Stromal cell of bone marrow (primary cell): ENCODE results near the gene BARD1.
"Not testable (repeated sequence)": the region's sequence is repeated elsewhere in the genome, so short reads cannot be mapped to it uniquely, and the experiment has no call there.

Experiments
- DNase-seq: peaks from one replicate; pipeline ENCODE4 v3.0.0-alpha.2; 2012; ENCODE audit warnings: low read depth

Gene BARD1

DNA sequence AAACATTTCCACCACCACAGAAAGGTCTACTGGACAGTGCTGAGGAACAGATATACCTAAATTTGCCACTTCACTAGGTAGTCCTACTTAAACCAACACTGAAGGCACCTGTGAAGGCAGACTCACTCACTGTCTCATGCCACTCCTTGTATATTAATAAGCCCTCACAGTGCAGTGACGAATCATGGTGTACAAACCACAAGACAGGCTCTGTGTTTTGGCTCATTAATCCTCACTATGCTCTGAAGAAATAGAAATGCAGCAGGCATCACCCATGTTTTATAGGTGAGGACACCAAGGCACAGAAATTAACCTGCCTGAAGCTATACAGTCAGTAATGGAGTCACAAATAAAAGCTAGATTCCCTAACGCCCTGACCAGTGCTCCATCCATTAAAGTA, 44.3 kb downstream of the BARD1 start:
- no peak for DNase-seq

DNA sequence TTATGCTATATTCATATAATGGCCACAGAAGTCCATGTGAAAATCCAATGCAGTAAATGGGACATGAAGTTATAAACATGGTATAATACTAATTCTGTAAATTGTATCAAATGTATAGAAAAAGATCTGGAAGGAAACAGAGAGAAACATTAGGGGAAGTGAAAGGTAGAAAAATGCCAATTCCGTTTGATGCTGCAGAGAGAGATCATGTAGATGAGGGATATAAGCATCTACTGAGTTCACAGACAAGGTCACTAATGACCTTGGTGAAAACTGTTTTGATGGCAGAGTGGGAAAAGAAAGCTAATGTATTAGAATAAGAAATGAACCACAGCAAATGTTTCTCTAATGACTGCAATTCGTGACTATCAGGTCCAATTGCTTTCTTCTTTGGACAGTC, 56.0 kb downstream of the BARD1 start:
- DNase-seq, result no peak

DNA sequence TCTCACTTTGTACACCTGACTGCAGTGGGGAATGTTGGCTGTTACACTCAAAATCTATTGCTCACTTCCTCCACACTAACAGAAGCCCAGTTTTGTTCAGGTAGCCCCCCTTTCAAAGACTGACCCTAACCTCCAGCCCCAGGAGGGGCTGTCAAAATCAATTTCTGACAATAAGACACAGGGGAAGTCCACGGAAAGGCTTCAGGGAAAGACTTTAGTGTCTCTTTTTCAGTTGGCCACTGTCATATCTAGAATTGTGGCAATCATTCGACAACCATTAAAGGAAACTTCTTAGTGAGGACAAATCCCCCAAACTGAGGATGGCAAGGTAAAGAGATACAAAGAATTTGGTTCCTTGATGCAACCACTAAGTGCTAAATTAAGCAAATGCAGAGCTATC, 59.0 kb downstream of the BARD1 start:
- DNase-seq, result no peak

DNA sequence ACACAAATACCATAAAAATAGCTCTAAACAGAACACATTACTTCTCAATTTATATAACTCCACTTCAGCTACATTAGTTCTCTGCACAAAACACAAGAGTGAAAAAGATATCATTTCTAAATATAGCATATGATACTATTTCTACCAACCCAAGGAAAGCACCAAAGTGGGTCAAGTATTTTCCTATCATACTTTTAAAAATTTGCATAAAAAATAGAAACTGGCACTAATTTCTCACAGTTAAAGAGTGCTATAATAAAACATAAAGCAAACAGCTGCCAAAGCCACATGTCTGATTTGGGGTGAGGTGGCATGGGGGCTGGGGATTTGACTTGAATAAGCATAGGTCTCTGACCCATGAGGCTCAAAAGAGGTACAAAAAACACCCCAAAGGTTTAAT, 61.5 kb downstream of the BARD1 start:
- no peak for DNase-seq

DNA sequence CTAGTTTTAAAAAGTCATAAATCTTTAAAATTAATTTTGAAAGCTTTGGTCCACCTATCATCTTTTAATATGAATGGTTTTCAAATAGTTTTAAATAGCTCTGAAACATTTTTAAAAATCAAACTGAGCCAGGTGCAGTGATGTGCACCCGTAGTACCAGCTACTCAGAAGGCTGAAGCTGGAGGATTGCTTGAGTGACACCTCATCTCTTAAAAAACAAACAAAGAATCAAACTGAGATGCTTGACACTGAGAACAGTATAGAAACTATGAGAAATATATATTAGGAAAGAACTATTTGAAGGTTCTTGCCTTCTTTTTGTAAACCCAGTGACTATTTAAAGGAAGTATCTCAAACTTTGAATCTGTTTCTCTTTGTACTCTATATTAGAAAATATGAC, 67.4 kb downstream of the BARD1 start:
- DNase-seq, result no peak

DNA sequence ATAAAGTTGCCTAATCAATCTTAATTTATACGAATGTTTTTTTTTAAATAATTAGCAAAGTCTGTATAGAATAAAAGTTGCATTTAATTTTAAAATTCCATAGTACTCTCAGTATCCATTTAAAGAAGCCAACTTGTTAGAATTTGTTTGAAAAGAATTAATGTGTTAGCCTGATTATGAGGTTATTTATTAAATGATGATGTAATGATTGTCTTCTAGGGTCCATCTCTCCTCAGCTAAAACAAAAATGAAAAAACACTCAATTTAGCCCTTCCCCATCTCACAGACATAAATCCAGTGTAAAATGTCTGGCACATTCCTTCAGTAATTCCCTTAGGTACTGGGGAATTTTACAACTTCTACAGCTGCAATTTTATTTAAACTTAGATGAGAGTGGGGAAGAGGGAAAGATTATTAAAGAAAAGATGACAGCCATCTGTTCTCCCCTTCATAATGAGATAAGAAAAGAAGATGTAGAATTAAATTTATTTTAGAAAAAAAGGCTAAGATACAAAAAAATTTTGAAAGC, 68.6 kb downstream of the BARD1 start:
- no peak for DNase-seq

DNA sequence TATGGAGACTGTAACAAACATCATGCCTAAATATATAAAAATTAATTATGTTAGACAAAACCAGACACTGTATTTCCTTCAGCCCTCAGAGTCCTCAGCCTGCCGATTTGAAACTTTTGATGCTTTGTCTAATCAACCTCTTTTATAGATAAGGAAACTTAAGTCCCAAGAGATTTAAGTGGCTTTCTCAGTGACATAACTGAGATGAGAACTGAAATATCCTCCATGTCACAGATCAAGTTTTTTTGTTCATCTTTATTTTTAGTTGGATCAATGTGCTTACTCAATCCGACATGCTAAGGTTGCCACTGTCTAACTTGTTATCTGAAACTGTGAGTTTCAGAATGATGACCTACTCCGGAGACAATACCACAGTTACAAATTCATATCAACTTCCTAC, 72.3 kb downstream of the BARD1 start:
- no peak for DNase-seq

DNA sequence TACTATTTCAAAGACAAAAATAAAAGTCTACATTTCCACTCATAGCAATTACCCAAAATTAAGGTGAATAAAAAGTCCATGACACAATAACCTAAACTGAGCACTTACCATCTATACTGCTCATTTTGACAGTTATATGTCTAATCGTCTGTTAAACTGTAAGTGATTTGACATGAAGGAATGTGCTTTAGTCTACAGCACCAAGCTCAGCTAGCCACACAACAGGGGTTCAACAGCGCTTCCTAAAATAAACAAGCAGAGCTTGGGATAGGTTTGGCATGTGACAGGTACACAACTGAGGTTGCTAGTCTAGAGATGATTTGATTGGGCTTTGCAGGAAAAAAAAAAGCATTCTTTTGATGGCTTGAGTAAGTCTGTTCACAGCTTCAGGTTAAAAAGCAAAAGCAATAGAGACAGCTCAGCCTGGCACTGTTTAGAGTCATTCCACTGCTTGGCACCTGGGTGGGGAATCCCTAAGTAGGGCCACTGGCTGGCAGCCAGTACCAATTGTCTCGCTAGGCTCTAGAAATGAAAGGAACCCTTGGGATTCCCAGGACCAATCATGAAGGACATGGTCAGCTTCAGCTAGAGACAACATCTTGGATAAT, 78.6 kb downstream of the BARD1 start:
- DNase-seq, result no peak

DNA sequence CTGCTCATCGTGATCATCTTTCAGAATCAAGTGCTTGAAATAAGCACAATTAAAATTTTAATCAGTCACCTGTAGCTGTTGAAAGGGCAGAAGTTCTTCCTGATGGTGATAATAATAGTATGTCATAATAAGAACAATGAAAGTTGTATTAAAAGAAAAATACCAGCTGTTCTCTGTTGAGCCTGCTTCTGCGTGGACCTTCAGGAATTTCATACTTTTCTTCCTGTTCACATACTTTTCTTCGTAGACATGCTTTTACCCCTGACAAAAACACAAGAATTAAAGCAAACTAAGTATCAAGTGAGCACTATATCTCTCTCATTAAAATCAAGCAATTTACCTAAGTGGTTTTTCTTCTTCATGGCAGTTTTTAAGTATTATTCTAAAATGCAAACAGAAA, 79.2 kb downstream of the BARD1 start:
- no peak for DNase-seq

DNA sequence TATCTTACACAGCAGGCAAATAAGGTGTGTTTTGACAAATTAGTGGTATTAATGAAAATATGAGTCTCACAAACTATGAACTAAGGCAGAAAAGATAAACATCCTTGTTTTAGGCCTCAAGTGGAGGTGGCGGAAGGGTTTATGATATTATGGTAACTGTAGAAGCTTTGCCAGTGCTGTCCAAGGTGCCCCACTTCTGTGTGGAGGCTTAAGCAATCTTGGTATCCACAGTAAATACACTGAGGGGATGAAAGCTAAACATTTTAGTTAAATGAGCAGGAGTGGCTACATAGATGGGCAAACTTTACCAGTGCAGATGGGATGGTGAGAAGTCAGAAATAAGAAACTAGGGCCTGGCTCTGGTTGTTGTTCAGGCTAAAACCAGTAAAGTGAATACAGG, 84.7 kb downstream of the BARD1 start:
- no peak for DNase-seq

DNA sequence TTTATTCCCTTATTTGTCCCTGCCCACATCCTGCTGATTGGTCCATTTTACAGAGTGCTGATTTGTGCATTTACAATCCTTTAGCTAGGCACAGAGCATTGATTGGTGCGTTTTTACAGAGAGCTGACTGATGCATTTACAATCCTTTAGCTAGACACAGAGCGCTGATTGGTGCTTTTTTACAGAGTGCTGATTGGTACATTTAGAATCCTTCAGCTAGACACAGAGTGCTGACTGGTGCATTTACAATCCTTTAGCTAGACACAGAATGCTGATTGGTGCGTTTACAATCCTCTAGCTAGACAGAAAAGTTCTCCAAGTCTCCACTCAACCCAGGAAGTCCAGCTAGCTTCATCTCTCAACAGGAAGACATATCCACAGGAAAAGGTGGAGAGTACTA, 91.6 kb downstream of the BARD1 start:
- DNase-seq, result not testable (repeated sequence)

DNA sequence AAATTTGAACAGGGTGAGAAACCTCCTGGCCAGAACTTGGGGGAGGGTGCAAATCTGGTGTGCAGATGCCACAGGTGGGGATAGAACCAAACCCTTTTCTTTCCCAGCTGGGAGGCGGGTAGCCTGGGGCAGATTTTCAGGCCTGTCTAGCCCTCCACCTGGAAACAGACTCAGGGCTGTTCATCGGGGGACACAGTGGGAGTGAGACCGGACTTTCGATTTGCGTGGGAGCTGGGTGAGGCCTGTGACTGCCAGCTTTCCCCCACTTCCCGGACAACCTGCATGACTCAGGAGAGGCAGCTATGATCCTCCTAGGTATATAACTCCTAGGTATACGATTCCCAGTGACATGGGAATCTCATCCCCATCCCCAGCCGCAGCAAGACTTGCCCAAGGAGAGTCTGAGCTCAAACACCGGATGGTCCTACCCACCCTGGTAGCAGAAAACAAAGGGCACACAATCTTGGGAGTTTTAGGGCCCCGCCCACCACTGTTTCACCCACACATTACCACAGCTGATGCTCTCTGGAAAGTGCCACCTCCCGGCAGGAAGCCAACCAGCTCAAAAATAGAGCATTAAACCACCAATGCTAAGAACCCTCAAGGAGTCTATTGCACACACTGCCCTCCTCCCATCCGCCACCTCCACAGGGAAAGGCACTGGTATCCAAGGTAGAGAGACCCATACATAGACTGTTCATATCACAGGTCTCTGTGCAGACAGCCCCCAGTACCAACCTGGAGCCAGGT, 92.5 kb downstream of the BARD1 start:
- no peak for DNase-seq

DNA sequence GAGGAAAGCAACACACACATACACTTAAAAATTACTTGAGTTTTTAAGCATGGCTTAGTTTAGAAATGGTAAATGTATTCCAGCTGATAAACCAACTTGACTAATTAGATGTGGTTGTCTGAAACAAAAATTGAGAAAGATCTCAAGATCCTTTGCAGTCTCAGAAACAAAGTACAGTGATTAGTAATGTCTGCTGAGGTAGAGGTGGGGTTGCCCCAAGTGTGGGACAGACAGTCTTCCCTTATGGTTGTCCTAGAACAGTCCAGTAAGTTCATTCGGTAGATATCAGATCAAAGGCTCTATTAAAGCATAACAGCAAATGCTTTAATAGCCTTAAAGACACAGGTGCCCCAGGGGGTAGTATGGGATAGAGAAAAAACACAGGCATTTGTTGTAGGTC, 94.5 kb downstream of the BARD1 start:
- no peak for DNase-seq

DNA sequence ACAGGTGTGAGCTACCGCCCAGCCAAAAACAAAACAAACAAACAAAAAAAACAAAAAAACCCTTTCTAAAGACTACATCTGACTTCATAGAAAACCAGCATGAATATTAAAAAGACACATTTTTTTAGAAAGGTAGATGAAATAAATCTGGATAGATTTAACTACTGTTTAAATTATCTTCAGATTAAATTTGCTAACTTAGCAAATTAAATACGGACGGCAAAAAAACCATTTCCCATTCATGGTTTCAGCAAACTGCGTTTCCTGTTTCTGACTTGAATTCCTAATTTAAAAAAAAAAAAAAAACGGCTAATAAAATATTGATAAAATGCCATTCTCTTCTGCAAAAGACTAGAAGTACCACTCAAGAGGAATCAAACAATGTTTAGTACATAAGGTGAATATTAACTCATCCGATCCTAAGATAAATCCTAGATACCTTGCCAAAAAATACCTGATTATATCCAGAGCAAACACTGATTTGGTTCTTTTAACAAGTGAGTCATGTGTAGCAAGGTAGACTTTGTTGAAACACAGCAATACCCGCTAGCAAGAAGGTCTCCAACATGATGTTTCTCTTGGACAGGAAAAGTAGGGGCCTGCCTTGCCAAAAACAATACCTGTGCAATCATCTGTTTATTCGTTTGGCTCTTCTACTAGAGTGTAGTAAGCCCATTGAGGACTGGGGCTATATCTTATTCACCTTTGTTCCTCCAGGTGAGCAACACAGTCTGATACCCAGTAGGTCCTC, 96.2 kb downstream of the BARD1 start:
- no peak for DNase-seq

DNA sequence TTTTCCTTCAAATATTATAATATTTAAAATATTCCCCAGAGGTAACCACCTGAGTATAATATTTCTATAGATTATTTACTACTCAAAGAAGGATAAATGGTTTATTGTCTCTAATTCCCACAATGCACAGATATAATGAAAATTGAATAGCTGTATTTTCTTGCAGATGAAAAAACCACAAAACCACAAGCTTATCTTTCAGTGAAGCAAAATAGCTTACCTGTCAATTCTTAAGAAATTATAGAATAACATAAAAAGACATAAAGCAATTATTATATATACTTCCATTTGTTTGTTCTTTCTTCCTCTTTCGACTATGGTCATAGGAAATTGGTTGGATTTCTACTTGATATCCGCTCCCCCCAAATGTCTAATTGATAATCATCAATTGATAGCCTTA, 98.8 kb downstream of the BARD1 start:
- no peak for DNase-seq

DNA sequence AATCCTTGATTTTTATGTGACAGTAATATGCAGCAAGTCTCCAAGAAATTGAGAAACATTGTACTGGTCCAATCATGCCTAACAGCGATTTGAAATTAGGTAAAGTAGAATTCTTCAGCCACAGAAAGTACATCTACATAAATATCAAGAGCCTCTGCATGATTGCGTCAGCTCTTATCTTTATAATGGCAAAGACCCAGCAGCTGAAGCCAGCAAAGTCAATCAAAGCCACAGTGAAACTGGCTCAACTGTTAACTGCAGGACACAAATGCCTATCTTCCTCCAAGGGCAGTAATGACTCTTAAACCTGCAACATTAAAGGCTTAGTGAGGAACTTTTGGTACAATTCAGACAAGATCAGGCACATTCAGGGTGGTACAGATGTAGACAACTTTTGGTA, 102.5 kb downstream of the BARD1 start:
- peak; percentile 3 for DNase-seq

DNA sequence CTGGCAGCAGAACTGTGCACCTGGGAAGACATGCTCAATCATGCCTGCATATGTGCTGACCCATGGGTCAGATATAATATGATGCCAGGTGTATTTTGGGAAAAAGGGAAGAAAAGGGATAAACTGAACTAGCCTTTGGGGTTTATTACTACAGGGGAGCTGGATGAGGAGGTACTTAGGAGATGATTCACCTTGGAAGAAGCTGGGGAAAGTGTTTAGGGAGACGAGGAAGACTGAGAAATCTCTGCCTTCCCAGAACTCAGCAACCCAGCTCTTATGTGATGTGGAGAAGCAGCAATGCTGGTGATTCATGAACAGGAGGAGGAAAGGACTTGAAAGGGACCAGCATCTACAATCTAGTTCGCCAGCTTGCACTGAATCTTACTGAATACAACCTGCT, 110.2 kb downstream of the BARD1 start:
- no peak for DNase-seq

DNA sequence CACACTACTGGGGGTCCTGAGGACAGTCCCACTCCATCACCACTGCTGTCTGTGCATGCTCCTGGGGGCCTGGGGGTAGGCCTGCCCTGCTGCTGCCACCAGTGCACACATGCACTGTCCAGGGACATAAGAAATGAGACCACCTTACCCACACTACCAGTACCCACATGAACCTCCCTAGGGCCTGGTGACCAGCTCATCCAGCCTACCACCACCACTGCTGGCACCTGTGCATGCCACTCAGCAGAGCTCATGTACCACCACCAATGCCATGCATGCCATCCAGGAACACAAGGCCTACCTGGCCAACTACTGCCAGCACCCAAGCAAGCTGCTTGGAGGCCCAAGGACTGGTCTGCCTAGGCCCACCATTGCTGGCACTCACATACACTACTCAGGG, 112.8 kb downstream of the BARD1 start:
- no peak for DNase-seq

DNA sequence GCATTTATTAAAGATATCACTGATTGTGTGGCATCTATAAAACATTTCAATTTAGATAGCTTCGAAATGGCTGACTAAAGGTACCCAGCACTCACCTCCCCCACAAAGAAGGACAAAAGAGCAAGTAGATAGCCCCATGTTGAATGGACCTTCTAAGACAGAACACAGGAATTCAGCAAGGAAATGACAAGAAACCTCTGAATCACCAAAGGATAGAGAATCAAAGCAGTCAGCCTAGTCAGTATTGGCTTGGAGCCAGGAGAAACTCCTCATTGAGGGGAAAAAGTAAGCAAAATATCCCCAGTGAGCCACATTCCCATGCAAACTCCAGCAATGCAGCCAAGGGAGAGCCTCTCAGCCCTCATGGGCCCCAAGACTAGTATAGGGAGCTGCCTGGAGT, 113.7 kb downstream of the BARD1 start:
- DNase-seq, result no peak

DNA sequence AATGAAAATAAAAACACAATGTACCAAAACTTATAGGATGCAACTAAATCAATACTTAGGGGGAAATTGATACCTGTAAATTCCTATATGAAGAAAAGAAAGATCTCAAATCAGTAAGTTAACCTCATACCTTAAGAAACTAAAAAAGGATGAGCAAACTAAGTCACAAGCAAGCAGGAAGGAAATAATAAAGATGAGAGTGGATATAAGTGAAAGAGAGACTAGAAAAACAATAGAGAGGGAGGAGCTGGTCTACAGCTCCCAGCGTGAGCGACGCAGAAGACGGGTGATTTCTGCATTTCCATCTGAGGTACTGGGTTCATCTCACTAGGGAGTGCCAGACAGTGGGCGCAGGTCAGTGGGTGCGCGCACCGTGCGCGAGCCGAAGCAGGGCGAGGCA, 125.9 kb downstream of the BARD1 start:
- DNase-seq, result not testable (repeated sequence)

DNA sequence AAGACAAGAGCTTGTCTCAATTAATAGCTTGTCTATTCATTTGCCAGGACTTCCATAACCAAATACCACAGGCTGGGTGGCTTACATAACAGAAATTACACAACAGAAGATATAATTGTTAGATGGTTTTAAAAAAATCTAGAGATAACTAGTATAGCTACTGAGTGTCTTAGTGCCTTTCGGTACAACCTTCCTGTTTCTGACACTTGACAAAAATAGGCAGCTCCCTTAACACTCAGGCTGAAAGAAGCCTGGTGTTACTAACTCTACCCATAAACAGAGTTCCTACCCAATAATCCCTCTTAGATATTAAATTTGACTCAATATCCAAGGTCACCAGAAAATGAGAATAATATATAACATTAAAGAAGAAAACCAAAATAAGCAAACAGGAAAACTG, 129.7 kb downstream of the BARD1 start:
- DNase-seq, result no peak

DNA sequence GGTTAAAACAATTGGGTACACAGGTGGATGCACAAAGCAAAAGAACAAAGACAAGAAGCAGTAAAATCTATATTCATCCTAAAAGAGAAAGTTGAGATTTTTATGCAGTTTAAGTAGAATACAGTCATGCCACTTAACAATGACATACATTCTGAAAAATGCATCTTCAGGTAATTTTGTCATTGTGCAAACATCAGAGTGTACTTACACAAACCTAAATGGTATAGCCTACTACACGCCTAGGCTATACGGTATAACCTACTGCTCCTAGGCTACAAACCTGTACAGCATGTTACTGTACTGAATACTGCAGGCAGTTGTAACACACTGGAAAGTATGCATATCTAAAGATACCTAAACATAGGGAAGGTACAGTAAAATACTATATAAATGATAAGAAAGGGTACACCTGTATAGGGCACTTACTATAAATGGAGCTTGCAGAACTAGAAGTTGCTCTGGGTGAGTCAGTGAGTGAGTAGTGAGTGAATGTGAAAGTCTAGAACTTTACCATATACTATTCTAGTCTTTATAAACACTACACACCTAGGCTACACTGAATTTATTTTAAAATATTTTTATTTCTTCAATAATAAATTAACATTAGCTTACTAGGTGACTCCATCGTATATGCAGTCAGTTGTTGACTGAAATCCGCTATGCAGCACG, 132.9 kb downstream of the BARD1 start:
- no peak for DNase-seq
